GM18502 (cell line): ENCODE results near the gene MEIS3.

Source experiments
- ATAC-seq: cut with Tn5 transposase; IDR thresholded peaks from one replicate; pipeline ENCODE4 v1.9.1; 2021; ENCODE audit warnings: mild to moderate bottlenecking; ENCODE audit not compliant: unreplicated experiment, poor library complexity

MEIS3 gene

GRCh38 chr19:47419030-47419783 lies at the start of gene MEIS3:
TSS of gene MEIS3 (minus strand) at chr19:47419527. CDS start at chr19:47419081, 446 bp downstream.
- no peak for ATAC-seq

DNA sequence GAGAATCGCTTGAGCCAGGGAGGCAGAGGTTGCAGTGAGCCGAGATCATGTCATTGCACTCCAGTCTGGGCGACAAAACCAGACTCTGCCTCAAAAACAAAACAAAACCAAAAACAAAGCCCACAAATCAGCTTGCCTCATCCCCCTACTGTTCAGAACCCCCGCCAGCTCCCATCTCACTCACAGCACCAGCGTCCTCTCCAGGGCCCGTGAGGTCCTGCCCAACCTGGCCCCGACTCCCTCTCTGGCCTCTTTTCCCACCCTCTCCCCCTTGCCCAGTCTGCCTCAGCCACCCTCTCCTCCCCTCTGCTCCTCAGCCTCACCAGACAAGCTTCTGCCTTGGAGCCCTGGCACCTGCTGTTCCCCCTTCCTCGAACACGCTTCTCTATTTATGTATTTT lies 48.6 kb upstream of the MEIS3 start:
- no peak for ATAC-seq

GRCh38 chr19:47465957-47466356 lies 46.6 kb upstream of the MEIS3 start:
- no peak for ATAC-seq

DNA sequence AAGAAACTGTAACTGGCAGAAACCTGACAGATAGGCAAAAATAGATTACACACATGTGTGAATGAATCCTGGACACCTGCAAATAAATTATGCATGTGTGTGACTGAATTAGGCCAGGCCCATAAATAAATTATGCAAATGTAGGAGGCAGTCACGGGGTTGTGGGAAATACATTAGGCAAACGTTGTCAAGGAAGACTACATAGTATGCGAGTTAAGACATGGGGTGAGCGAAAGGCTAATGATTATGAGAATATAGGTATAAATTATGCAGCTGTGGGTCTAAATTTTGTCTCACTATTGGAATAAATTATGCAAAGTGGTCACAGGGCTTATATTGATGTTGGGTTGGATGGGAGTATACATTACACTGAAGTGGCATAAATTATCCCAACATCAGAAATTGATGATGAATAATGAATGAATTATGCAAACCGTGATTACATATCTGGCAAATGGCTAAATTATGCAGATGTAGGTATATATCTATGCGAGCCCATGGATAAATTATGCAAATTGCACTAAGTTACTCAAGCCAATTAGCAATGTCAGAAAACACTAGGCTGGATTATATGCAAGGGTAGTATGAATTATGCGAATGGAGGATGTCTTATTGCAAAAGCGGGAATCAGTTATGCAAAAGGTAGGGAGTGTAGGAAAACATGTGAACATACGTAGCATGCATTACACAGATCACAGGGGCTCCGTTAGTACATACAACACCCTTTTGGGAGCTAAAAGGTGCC lies 45.5 kb upstream of the MEIS3 start:
- no peak for ATAC-seq

DNA sequence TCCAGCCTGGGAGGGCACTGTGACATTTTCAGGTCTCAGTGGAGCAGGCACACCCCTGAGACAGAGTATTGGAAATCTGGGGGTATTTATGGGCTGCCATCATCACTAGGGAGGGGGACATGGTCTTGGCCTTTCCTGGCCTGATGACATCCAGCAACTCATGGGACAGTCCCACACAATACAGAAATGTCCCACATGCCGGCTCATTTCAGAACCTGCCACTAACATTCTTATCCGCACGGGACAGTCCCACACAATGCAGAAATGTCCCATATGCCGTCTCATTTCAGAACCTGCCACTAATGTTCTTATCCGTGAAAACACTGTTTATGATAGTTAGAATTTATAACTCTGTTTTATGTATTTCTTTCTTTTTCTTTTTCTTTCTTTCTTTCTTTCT lies 42.5 kb upstream of the MEIS3 start:
- no peak for ATAC-seq

- no peak for ATAC-seq
These were observed 40.1 kb upstream of the MEIS3 start for GRCh38 chr19:47459477-47459876.

GRCh38 chr19:47458672-47459071 lies 39.3 kb upstream of the MEIS3 start:
- ATAC-seq = no peak

DNA sequence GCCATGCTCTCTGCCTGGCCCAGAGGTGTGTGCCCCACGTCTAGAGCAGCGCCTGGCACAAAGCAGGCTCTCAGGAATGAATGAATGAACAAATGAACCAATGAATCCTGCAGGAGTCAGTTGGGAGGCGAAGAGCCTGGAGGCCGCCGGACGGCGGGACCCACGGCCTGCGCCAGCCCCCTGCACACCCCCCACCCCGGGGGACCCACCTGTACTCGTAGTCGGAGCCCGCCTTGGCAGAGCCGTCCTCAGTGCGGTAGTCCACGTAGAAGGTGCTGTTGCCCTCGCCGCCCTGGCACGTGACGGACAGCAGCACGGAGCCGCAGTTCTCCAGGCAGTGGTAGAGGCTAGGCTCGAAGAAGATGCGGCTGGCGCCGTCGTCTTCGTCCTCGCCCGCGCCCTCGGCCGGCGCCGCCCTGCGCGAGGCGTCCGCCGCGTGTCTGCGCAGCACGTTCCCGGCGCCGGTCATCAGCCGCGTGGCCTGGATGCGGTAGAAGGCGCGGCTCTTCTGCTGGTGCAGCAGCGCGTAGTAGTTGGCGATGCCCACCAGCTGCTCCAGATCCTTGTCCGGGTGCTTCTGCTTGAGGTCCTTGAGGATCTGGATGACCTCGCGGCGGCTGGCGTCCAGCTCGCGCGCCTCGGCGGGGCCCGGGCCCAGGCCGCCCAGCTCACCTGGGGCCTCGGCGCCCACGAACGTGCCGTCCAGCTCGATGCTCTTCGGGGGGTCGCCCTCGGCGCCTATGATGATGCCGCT lies 37.6 kb upstream of the MEIS3 start:
- no peak for ATAC-seq

- no peak for ATAC-seq
These were observed 31.2 kb upstream of the MEIS3 start for GRCh38 chr19:47450478-47450877.

- no peak for ATAC-seq
These were observed 29.0 kb upstream of the MEIS3 start for GRCh38 chr19:47448360-47448727.

DNA sequence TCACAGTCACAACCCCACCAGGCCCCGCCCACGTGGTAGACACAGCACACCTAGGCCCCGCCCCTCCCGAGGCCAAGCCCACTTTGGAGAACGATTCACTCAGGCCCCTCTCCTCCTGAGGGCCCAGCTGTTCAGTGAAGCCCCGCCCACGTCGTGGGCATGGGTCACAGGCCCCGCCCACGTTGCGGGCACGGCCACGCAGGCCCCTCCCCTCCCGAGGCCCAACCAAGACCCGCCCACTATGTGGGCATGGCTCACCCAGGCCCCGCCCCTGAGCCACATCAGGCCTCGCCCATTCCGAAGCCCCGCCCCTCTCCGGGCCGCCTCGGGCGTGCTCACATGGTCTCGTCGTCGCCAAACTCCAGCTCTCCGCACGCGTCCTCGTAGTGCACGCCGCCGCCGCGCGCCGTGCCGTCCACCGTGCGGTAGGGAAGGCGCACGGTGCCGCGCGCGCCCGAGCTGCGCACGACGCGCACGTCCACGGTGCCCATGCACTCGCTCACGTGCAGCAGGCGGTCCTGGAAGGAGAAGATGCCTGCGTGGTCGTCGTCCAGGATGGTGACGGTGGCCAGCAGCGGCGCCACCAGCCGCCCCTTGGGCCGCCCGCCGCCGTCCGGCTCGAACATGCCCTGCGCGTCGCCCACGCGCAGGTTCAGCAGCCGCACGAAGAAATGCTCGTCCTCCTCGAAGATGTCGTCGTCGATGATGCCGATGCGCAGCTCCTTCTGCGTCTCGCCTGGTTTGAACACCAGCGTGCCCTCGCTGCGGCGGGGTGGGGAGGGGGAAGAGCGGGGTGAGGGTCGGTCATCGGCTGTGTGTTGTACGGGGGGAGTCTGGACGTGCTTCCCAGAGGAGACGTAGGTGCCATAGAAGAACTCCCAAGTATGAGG lies 28.4 kb upstream of the MEIS3 start:
- no peak for ATAC-seq

DNA sequence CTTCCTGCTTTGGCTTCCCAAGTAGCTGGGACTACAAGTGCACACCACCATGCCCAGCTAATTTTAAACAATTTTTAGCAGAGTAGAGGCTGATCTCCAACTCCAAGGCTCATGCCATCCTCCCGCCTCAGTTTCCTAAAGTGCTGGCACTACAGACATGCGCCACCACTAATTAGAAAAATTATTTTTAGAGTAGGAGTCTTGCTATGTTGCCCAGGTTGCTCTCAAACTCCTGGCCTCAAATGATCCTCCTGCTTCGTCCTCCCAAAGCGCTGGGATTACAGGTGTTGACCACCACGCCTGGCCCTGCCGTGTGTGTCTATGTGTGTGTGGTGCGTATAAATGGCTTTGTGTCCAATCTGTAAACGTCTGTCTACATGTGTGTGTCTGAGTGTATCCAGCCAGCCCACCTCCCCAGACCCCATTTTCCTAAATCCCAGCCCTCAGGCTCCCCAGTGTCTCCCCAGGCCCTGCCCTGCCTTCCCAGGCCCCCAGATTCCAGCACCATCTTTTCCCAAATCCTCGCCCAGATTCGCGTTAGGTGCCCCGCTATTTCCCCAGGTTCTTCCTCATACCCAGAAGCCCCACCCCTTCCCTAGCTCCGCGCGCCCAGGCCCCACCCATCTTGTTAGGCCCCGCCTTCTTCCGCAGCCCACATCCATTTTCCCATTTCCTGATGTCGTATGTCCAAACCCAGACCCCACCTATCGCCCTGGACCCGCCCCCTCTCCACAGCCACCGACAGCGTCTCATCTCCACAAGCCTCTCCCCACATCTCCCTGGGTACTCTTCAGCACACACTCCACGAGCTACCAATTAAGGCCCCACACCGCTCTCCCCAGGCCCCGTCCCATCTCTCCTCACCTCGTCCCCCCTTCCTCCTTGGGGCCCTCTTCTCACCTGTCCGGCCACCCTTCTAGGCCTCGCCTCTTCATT lies 27.5 kb upstream of the MEIS3 start:
- ATAC-seq = no peak

GRCh38 chr19:47445937-47446402 lies 26.6 kb upstream of the MEIS3 start:
- no peak for ATAC-seq

DNA sequence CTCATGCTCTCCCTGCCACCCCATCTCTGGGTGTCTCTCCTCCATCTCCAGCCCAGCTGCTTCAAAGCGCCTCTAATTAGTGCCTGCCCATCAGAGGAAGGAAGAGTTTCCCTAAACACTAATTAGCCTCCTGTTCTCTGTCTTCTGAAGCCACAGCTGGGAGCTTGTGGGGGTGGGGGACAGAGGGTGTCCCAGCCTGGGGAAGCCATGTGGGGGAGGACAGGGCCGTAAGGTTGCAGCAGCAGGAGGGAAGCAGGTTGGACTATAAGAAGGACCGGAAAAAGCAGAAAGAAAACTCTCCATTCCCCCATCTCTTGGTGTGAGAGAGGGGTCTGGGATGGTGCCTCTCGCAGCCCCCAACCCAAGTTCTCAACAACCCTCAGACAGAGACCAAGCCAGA lies 26.2 kb upstream of the MEIS3 start:
- no peak for ATAC-seq

DNA sequence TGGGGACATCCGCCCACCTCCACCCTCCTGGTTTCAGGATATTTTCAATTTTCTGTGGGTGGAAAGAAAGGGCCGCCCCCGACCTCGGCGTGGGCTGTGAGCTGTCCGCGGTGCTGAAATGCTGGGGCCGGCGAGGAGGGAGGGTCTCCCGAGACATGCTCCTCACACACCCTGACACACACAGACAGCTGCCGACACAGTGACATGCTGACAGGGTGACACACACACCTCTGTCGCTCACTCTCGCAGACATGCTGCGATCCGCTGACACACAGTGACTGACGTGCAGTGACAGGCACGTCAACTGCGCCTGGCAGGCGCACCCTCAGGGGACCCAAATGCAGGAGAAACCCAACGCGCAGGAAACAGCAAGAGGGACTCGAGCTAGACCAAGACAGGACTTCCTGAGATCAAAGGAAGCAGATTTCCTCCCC lies 25.1 kb upstream of the MEIS3 start:
- ATAC-seq = no peak

- ATAC-seq = no peak
These were observed 24.0 kb upstream of the MEIS3 start for GRCh38 chr19:47443331-47443730.

DNA sequence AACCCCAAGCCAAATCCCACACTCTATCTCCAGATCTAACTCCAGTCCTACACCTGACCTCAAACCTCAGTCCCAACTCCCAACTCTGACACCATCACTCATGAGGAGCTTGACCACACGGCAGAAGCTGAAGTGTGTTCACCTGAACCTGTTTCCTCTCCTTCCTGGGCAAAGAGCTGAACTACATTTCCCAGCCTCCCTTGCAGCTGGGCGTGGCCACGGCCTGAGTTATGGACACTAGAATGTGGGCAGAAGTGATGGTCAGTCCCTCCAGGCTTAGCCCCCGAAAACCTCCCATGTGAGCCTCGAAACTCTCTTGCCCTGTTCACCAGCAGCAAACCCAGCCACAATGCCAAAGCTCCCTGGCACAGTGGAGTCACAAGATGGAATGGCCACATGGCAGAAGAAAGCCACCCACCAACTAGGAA lies 19.5 kb upstream of the MEIS3 start:
- no peak for ATAC-seq

GRCh38 chr19:47437500-47437899 lies 18.2 kb upstream of the MEIS3 start:
- ATAC-seq = no peak
